Nephron (organoid): ENCODE data around the gene XCR1.

Experiments used
- H3K27ac Mint-ChIP-seq, 3 experiments: 2 replicates each; pipeline ENCODE4 v1.8.0; 2020; ENCODE audit warnings: mixed read lengths in 3 of 3, mild to moderate bottlenecking in 2 of 3, moderate library complexity in 1 of 3
- H3K27me3 Mint-ChIP-seq: 2 replicates; pipeline ENCODE4 v1.8.0; 2021; ENCODE audit warnings: low read depth, mild to moderate bottlenecking, moderate library complexity, mixed read lengths
- H3K36me3 Mint-ChIP-seq: 2 replicates; pipeline ENCODE4 v1.8.0; 2020; ENCODE audit warnings: low read depth, mixed read lengths
- H3K4me1 Mint-ChIP-seq: 2 replicates; pipeline ENCODE4 v1.8.0; 2020; ENCODE audit warnings: mixed read lengths
- H3K4me3 Mint-ChIP-seq, 3 experiments: 2 replicates each; pipeline ENCODE4 v1.8.0; 2020; ENCODE audit warnings: mild to moderate bottlenecking in 3 of 3, mixed read lengths in 3 of 3, moderate library complexity in 2 of 3
- H3K9me3 Mint-ChIP-seq: 2 replicates; pipeline ENCODE4 v1.8.0; 2020; ENCODE audit warnings: mixed read lengths
- TF ChIP-seq, protein P1 (sequence below), 3 experiments: fragments of 200-600 bp; sonication (generic); IDR thresholded peaks; one replicate each; pipeline ENCODE4 v1.5.0; 2021; ENCODE audit warnings: antibody characterized with exemption in 3 of 3; ENCODE audit not compliant: unreplicated experiment in 3 of 3

XCR1 gene

DNA sequence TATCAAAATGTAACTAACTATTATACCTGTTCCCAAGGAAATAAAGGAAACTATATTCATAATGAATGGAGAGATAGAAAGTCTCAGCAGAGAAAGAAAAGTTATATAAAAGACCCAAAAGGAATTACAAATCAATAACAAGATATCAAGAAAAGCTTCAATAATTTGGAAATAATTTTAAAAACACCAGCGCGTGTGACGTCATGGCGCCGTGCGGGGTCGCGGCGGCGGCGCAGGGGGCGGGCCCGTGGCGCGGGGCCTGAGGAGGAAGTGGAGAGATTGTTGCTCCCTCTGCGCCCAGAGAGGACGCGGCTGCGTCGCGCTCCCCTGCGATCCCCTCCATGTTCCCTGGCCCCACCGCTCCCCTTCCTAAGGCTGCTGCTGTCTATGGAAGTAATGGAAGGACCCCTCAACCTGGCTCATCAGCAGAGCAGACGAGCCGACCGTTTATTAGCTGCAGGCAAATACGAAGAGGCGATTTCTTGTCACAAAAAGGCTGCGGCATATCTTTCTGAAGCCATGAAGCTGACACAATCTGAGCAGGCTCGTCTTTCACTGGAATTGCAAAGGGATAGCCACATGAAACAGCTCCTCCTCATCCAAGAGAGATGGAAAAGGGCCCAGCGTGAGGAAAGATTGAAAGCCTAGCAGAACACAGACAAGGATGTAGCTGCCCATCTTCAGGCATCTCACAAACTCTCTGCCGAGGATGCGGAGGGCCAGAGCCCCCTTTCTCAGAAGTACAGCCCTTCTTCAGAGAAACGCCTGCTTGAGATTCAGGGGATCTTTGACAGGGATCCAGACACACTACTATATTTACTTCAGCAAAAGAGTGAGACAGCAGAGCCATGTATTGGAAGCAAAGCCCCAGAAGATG, 4.1 kb downstream of the XCR1 start:
- peaks cover 5% of the 10 kb centered on the region for H3K27me3 Mint-ChIP-seq
- no peak overlapping the region for H3K27ac Mint-ChIP-seq
- H3K9me3 Mint-ChIP-seq: peaks cover 16% of the 10 kb centered on the region
- TF ChIP-seq, protein P1, sequence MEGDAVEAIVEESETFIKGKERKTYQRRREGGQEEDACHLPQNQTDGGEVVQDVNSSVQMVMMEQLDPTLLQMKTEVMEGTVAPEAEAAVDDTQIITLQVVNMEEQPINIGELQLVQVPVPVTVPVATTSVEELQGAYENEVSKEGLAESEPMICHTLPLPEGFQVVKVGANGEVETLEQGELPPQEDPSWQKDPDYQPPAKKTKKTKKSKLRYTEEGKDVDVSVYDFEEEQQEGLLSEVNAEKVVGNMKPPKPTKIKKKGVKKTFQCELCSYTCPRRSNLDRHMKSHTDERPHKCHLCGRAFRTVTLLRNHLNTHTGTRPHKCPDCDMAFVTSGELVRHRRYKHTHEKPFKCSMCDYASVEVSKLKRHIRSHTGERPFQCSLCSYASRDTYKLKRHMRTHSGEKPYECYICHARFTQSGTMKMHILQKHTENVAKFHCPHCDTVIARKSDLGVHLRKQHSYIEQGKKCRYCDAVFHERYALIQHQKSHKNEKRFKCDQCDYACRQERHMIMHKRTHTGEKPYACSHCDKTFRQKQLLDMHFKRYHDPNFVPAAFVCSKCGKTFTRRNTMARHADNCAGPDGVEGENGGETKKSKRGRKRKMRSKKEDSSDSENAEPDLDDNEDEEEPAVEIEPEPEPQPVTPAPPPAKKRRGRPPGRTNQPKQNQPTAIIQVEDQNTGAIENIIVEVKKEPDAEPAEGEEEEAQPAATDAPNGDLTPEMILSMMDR (IDR thresholded peaks at IDR 0.05; ENCODE audit: unreplicated experiment in 3 of 3): no peak
- H3K4me3 Mint-ChIP-seq: no peak overlapping the region
- no peaks in the 10 kb centered on the region for H3K4me1 Mint-ChIP-seq
- no peaks in the 10 kb centered on the region for H3K36me3 Mint-ChIP-seq

DNA sequence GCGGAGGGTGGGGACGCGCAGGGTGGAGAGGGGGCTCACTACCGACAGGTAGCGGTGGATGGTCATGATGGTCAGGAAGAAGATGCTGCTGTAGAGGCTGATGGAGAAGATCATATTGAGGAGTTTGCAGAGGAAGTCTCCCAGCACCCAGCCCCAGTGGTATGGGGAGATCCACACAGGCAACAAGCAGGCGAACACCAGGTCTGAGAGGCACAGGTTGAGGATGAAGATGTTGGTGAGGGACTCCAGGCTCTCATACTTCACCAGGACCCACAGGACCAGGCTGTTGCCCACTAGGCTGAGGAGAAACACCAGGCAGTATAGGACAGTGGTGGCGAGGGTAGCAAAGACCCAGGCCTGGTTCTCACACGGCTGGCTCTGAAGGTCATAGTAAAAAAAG, 5.8 kb downstream of the XCR1 start:
- TF ChIP-seq, protein P1 (IDR thresholded peaks at IDR 0.05; ENCODE audit: unreplicated experiment in 3 of 3): no peak
- Mint-ChIP-seq H3K27ac (no peak overlapping the region), H3K27me3 (no peaks in the 10 kb centered on the region), H3K4me3 (no peak overlapping the region), H3K9me3 (peaks cover 9% of the 10 kb centered on the region), H3K36me3 (no peaks in the 10 kb centered on the region), H3K4me1 (no peaks in the 10 kb centered on the region)

DNA sequence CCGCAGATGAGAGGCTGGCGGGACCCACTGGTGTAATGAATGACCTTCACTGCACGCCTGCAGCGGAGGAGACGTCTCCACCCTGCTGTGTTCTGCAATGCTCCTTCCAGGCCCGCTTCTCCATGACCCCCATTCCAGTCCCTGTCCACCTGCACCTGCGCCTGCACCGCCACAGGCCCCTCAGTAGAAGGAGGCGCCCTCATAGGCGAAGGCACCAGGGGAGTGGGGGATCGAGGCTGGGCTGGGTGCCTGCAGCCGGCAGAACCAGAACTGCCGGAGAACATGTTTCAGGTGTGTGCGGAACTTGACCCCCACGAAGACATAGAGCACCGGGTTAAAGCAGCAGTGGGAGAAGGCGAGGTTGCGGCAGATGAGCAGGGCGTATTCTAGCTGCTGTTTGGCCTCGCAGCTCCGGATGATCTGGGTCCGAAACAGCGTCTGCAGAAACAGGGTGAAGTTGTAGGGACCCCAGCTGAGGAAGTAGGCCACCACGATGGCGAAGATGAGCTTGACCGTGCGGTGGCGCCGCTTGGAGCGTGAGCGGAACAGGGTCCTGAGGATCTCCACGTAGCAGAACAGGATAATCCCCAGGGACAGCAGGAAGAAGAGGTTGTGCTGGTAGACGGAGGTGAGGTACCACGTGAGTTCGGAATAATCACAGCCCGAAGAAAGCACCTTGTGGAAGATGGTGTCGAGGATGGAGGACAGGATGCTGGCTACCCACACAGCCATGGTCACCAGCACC, 6.3 kb downstream of the XCR1 start:
- Mint-ChIP-seq H3K9me3 (peaks cover 9% of the 10 kb centered on the region), H3K4me1 (no peaks in the 10 kb centered on the region), H3K36me3 (no peaks in the 10 kb centered on the region), H3K27ac (no peak overlapping the region), H3K4me3 (no peak overlapping the region), H3K27me3 (no peaks in the 10 kb centered on the region)
- TF ChIP-seq, protein P1 (IDR thresholded peaks at IDR 0.05; ENCODE audit: unreplicated experiment in 3 of 3): no peak

DNA sequence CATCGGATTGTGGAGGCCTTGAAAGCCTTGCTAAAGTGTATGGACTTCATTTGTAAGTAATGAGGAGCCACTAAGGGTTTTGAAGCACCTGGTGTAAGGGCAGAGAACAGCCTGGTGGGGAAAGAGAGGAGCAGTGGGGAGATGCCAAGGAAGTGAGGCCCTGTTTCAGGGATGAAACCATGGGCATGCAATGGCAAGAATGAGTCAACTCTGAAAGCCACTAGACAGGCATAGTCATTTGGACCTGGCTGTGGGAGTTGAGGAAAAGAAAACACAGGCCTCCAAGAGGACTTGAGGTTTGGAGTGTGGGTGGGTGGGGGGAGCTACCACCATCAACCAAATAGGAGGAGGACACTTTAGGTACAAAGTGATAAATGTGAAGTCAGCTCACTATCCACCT, 7.6 kb downstream of the XCR1 start:
- H3K27ac Mint-ChIP-seq: no peak overlapping the region
- H3K27me3 Mint-ChIP-seq: no peaks in the 10 kb centered on the region
- H3K4me1 Mint-ChIP-seq: no peaks in the 10 kb centered on the region
- no peaks in the 10 kb centered on the region for H3K36me3 Mint-ChIP-seq
- TF ChIP-seq, protein P1 (IDR thresholded peaks at IDR 0.05; ENCODE audit: unreplicated experiment in 3 of 3): no peak
- H3K9me3 Mint-ChIP-seq: peaks cover 9% of the 10 kb centered on the region
- no peak overlapping the region for H3K4me3 Mint-ChIP-seq

DNA sequence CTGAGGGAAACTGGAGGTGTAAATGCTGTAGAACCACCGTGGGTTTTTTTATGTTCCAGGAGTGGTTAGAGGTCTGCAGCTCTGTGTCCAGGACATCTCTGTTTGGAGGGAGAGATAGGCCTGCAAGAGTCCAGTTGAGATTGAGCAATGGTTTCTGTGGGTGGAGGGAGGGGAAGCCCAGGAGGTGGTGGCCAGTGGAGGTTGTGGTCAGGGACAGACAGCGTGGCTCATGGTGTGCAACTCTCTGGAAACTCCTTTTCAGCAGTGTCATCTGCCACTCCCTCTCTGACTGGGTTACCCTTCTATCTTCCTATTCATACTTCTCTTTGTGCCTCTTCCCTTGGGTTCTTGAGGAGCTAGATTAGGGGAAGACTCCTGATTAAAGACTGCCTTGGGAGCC, 9.6 kb downstream of the XCR1 start:
- Mint-ChIP-seq H3K4me3 (no peak overlapping the region), H3K36me3 (no peaks in the 10 kb centered on the region), H3K9me3 (peaks cover 9% of the 10 kb centered on the region), H3K27ac (no peak overlapping the region), H3K27me3 (peaks cover 3% of the 10 kb centered on the region), H3K4me1 (no peaks in the 10 kb centered on the region)
- TF ChIP-seq, protein P1 (IDR thresholded peaks at IDR 0.05; ENCODE audit: unreplicated experiment in 3 of 3): no peak
